Tibial artery (tissue), 4 donors: Measurements from ENCODE around the gene GRIN3A.

ENCODE experiments used
- DNase-seq, 2 donors: peaks; one replicate each; pipeline ENCODE4 v3.0.0-alpha.2; 2019
- H3K27ac ChIP-seq, 2 donors: fragments of 200-600 bp; sonication (generic) in 1 of 2; 1 replicate in 1 of 2; 2 replicates in 1 of 2; pipeline ENCODE4 v1.5.1; 2018 to 2019; ENCODE audit warnings: mild to moderate bottlenecking in 1 of 2
- H3K27me3 ChIP-seq, 2 donors: fragments of 200-600 bp; sonication (generic) in 1 of 2; one replicate each; pipeline versions ENCODE4 v1.5.1 to v1.6.0; 2016 to 2019
- H3K36me3 ChIP-seq, 3 donors: fragments of 200-600 bp; sonication (generic) in 2 of 3; one replicate each; pipeline ENCODE4 v1.5.1; 2016 to 2019; ENCODE audit warnings: mild to moderate bottlenecking in 2 of 3
- H3K4me1 ChIP-seq, 4 donors: fragments of 200-600 bp; sonication (generic) in 2 of 4; 1 replicate in 3 of 4; 2 replicates in 1 of 4; pipeline ENCODE4 v1.5.1; 2016 to 2019
- H3K4me3 ChIP-seq, 2 donors: fragments of 200-600 bp; sonication (generic) in 1 of 2; 1 replicate in 1 of 2; 2 replicates in 1 of 2; pipeline ENCODE4 v1.5.1; 2018 to 2019; ENCODE audit warnings: mild to moderate bottlenecking in 2 of 2
- H3K9me3 ChIP-seq, 3 donors: fragments of 200-600 bp; sonication (generic) in 1 of 3; one replicate each; pipeline ENCODE4 v1.5.1; 2016 to 2019
- intact Hi-C: fragments of 100-400 bp; cut with DNase I; formaldehyde crosslinking; loops from one replicate; pipeline ENCODE4 v1.15.0; 2023; ENCODE audit warnings: low total_unique reads
- TF ChIP-seq, protein P1 (sequence below), 2 experiments: fragments of 200-600 bp in 1 of 2; fragments of 450-650 bp in 1 of 2; IDR thresholded peaks; one replicate each; pipeline ENCODE4 v1.5.1; 2017 to 2019; ENCODE audit warnings: antibody characterized with exemption in 2 of 2, mild to moderate bottlenecking in 1 of 2, moderate library complexity in 1 of 2

GRIN3A gene

DNA sequence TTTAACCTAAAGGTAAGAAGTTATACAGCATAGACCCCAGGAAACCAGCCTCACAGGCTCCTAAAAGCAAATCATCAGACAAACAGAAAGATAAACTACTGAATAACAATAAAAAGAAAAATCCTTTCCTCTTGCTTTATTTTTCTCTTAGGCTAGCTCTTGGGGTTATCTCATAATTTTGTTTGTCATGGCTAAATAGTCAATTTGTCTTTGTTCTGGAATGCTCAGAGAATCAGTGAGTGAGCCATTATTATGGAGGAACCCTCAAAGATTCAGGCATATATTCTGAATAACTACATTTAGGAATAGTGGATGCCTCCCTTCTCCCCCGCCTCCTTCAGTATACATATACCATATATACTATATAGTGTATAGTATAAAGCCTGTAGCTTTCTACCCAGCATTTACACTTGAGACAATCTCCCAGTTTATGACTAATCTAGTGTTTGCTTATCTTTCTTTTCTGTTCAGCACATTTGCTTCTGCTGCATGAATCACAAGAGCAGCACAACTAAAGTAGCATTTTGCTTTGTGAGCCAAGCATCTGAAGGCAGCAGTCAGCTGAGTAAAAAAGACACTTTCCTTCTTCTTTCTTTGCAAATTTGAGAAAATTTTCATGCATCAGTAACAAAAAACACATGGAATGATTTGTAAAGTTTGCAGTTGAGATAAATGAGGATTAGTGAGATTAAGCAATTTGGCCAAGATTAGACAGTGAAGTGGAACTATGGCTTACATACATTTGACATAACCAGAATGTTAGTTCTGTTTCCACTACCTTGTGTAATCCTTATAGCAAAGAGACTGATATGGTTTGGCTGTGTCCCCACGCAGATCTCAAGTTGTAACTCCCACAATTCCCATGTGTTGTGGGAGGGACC is 98.4 kb downstream of the GRIN3A start:
- Histone ChIP-seq H3K9me3 (peaks cover 0 to 12% (median 10%) of the 10 kb centered on the region in 3 donors), H3K36me3 (no peaks in the 10 kb centered on the region), H3K27ac (no peak overlapping the region), H3K4me1 (no peaks in the 10 kb centered on the region), H3K27me3 (no peaks in the 10 kb centered on the region), H3K4me3 (no peak overlapping the region)
- intact Hi-C loops, result no loop called here
- TF ChIP-seq, protein P1, sequence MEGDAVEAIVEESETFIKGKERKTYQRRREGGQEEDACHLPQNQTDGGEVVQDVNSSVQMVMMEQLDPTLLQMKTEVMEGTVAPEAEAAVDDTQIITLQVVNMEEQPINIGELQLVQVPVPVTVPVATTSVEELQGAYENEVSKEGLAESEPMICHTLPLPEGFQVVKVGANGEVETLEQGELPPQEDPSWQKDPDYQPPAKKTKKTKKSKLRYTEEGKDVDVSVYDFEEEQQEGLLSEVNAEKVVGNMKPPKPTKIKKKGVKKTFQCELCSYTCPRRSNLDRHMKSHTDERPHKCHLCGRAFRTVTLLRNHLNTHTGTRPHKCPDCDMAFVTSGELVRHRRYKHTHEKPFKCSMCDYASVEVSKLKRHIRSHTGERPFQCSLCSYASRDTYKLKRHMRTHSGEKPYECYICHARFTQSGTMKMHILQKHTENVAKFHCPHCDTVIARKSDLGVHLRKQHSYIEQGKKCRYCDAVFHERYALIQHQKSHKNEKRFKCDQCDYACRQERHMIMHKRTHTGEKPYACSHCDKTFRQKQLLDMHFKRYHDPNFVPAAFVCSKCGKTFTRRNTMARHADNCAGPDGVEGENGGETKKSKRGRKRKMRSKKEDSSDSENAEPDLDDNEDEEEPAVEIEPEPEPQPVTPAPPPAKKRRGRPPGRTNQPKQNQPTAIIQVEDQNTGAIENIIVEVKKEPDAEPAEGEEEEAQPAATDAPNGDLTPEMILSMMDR (IDR thresholded peaks at IDR 0.05), result no peak
- DNase-seq, result no peak

GRCh38 chr9:101639311-101639710 is 99.1 kb downstream of the GRIN3A start:
- no peak for DNase-seq
- no peaks in the 10 kb centered on the region for H3K27me3 ChIP-seq
- intact Hi-C loops, result no loop called here
- no peaks in the 10 kb centered on the region for H3K36me3 ChIP-seq
- TF ChIP-seq, protein P1 (IDR thresholded peaks at IDR 0.05), result no peak
- H3K27ac ChIP-seq, result no peak overlapping the region
- H3K4me3 ChIP-seq, result no peak overlapping the region
- no peaks in the 10 kb centered on the region for H3K4me1 ChIP-seq
- peaks cover 0 to 12% (median 10%) of the 10 kb centered on the region in 3 donors for H3K9me3 ChIP-seq

DNA sequence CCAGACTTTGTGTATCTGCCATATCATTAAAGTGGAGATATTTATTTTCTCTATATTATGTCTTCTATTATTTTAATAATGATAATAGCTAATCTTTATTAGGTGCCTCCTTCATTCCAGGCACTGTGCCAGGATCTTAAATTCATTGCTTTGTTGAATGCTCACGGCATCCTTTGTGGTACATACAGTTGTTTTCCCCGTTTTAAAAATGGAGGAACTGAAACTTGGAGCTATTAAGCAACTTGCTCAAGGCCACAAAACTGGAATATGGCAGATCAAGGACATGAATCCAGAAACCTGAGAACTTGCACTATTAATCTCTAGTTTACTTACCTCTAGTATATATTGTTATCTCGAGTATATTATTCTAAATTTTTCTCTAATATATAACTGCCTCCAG is 102.2 kb downstream of the GRIN3A start:
- no peaks in the 10 kb centered on the region for H3K27me3 ChIP-seq
- DNase-seq, result no peak
- TF ChIP-seq, protein P1 (IDR thresholded peaks at IDR 0.05), result no peak

DNA sequence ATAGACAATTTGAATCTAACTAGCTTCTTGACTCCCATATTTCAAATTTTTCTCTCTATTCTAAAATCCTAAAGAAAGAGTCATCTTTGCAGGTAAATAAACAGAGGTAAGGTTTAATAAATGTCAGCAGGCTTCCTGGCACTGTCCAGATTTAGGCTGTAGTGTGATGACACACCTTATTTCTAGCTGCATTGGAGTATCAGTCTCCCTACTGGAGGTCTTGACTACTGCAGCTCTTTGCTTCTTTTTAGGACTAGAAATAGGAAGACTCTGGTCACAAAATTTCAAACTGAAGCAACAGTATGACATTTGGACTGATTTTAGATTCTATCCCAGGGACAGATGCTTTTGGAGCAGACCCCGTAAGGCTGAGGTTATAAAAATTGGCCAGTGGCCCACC is 103.0 kb downstream of the GRIN3A start:
- H3K36me3 ChIP-seq, result no peaks in the 10 kb centered on the region
- intact Hi-C loops, result no loop called here
- no peaks in the 10 kb centered on the region for H3K27me3 ChIP-seq
- H3K4me3 ChIP-seq, result no peak overlapping the region
- TF ChIP-seq, protein P1 (IDR thresholded peaks at IDR 0.05), result no peak
- H3K27ac ChIP-seq, result no peak overlapping the region
- no peaks in the 10 kb centered on the region for H3K9me3 ChIP-seq
- no peak for DNase-seq
- no peaks in the 10 kb centered on the region for H3K4me1 ChIP-seq

More for the DNA sequence above, 102.2 kb downstream of the GRIN3A start:
- no peak overlapping the region for H3K27ac ChIP-seq
- intact Hi-C loops, result no loop called here
- H3K9me3 ChIP-seq, result no peaks in the 10 kb centered on the region
- no peak overlapping the region for H3K4me3 ChIP-seq
- H3K4me1 ChIP-seq, result no peaks in the 10 kb centered on the region
- no peaks in the 10 kb centered on the region for H3K36me3 ChIP-seq

GRCh38 chr9:101634741-101635409 is 103.6 kb downstream of the GRIN3A start:
- Histone ChIP-seq H3K4me3 (no peak overlapping the region), H3K27me3 (no peaks in the 10 kb centered on the region), H3K36me3 (no peaks in the 10 kb centered on the region), H3K27ac (no peak overlapping the region), H3K9me3 (no peaks in the 10 kb centered on the region), H3K4me1 (no peaks in the 10 kb centered on the region)
- no peak for DNase-seq
- intact Hi-C loops, result loop anchor here (5.0 kb wide), 1 partner anchor 507 kb away; no protein-coding TSS in a partner anchor
- TF ChIP-seq, protein P1 (IDR thresholded peaks at IDR 0.05), result no peak
